GM04504 (cell line): ENCODE measurements around the gene GALNS.

Source experiments
- DNase-seq: peaks from one replicate; pipeline ENCODE4 v3.0.0-alpha.2; 2012; ENCODE audit warnings: low read depth

The GALNS gene

GRCh38 chr16:88875703-88876234 lies 19.0 kb upstream of the GALNS start:
- no peak for DNase-seq

GRCh38 chr16:88874938-88875599 lies 18.3 kb upstream of the GALNS start:
- no peak for DNase-seq

DNA sequence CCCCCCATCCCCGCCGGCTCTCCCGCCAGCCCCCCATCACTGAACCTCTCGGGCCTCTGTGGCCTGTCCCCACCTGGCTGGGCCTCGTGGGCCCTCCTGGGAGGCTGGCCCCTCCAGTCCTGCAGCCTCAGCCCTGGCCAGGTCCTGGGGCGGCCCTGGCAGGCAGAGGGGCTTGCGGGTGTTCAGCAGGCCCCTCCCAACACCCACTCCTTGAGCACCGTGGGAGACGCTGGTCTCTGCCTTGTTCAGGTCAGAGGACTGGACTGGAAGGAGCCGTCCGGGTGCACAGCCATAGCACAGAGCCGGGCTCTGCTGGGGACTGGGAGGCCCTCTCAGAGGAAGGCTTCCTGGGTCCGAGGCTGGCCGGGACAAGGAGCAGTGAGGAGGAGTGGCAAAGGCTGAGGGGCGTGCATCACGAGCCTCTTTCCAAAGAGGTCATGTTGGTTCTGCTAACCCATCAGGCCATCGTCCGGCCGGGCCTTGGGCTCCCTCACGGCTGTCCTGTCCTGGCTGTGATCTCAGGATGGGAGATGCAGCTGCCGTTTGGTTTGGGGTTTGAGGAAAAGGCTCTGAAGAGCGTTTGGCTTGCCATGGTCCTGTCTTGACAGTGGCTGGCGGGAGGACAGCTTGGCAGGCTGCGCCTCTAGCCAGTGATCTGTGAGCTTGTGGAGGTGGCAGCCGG lies 16.0 kb upstream of the GALNS start:
- DNase-seq = no peak

DNA sequence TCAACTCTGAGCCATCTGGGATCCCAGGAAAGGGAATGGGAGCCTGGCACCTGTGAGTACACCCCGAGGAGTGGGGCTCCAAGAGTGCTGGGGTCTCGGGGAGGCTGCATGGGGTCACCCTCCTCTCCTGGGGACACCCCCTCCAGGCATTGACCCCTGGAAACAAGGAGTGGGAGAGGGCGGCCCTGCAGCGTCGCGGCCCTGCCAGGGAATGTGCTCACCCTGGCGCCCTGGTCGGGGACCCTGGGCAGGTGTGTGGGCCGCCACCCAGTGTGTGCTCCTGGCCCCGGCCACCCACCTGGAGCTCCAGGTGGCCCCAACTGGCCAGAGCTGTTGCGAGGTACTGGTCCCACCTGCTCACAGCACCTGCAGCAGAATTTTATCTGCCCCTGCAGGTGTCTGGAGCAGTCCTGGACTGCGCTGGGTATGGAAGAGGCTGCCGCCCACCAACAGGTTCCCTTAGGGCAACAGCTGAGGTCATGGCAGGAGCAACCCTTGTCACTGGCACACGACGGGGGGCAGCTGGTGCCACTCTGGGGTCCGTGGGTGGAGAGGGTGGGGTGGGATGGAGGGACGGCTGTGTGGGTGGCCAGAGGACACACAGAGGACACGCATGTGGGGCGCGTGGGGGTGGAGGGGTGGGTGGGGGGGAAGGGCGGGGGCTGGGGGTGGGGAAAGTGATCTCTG lies 15.1 kb upstream of the GALNS start:
- DNase-seq = no peak

DNA sequence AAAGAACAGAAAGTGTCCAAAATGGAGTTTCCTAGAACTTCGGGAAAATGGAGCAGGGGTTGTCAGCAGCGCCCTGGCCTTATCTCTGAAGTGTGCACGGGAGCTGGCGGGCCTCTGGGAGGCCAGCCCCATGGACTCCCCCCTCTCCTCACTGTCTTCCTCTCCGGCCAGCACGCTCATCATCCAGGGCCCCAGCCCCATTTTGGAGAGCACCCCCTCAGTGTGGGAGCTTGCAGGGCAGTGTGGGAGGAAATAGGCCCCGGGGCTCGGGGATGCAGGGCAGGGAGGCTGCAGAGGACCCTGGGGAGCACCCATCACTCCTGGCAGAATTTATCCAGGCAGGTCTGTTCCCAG lies 14.6 kb upstream of the GALNS start:
- no peak for DNase-seq

DNA sequence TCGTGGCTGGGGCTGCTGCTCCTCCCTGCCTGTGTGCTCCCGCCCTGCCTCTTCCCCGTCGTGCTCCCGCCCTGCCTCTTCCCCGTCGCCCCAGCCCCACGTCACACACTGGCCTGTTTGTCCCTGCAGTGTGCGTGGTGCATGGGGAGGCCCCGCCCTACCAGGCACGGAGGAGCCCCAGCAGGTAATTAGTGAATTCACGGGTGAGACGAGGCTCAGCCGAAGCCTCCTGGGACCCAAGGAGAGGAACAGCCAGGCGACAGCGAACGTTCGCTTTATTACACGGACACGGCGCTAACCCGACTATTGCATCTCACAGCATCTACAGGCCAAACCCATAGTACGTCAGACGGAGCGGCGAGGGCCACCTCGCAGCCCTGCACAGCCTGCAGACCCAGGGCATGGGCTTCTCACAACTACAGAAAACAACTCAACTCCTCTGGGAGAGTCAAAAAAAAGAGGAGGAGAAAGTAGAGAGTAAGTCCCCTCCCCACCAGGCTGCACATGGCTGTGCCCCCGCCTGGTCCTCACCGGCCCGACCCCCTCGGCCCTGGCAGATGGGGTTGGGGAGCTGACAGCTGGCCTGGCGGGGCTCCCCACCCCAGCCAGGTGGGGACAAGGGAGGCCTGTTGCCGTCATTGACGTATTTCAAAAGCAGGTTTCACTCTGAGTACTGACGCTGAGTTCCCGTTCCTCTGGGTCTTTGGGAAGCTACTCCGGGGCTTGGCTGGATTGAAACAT lies 14.0 kb upstream of the GALNS start:
- DNase-seq = no peak

GRCh38 chr16:88869673-88869980 lies 12.9 kb upstream of the GALNS start:
- no peak for DNase-seq

DNA sequence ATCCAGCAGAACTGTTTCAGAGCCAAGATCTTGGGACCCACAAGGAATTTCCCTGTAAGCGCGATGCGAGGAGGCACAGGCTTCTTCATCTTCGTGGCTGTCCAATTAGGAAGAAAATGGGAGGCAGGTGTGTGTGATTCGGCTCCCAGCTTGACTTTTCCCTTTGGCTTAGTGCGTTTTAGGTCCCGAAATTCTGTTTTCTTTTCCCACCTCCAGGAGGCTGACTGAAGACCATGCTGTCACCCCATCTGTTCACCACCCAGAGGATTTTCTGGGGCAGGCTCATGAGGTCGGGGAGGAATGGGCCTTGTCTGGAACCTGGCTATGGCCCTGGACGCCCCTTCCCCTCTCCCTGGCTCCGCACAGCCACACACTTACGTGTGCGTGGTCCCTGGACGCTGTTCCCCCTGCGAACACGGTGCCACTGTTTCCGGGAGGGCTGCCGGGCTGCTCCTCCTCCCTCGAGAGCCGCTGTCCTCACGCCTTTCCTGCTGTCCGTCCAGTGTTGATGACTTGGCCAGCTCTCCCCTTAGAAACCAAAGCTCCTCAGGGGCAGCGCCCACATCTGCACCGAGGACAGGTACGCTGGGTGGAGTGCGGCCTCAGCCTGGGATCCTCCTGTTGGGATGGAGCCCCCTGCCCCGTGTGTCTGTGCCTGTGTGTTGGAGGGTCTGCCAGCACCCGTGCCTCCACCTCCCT lies 12.4 kb upstream of the GALNS start:
- DNase-seq = no peak

GRCh38 chr16:88867581-88868246 lies 11.0 kb upstream of the GALNS start:
- DNase-seq = no peak

GRCh38 chr16:88866151-88866920 lies 9.6 kb upstream of the GALNS start, which contains the start of gene PABPN1L:
Gene PABPN1L, minus strand, starts transcription at chr16:88866660. Its CDS starts 54 bp downstream, at chr16:88866606.
- no peak for DNase-seq

DNA sequence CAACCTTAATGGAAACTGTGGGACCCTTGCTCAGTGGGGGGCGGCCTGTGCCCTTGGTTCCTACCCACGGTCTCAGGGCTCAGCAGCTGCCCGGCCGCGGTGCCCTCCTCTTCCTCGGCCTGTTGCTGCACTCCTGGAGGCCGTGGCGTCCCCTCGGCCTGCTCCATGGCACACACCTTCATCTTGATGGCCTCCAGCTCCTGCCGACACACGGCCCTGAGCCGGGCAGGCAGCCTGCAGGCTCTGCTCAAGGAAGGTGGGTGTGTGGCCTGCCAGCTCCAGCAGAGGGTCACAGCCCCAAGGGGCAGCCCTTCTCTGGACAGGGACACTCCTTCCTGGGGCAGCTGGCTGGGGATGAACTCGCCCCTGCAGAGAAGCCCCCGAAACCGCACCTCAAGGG lies 9.0 kb upstream of the GALNS start:
- DNase-seq = no peak

- DNase-seq = no peak
Observed at GRCh38 chr16:88865310-88865709, 8.6 kb upstream of the GALNS start.

GRCh38 chr16:88864521-88864920 lies 7.8 kb upstream of the GALNS start:
- no peak for DNase-seq

DNA sequence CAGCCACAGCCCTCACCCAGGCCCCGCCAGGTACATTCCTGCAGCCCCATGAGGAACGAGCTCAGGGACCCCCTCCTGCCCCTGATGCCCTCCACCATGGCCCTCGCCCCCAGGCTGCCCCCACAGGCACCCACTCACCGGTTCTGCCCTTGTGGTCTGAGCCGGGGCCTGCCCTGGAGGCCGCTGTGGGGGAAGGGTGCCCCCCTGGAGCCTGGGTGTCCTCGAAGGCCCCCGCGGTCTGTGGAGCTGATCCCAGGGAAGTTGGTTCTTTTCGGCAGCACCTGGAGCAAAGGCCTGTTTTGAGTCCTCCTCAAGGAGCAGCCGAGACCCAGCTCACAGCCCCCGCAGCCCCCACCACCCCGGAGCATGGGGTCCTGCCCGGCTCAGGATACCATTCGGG lies 7.4 kb upstream of the GALNS start:
- DNase-seq = no peak

DNA sequence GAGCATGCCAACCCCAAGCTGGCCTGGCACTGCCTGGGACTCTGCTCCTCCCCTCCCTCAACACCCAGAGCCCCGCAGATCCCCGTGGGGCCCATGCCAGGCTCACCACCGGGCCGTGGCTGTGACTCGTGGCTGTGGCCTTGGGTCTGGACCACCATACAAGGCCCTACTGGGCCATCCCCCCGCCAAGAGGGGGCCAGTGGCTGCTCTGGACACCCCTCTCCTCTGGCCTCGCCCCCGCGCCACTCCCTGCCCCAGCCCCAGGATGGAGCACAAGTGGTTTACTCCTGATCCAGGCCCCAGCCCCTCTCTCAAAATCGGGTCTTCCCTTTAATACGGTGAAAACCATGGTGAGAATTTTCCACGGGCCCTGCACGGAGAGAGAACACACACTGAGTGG lies 6.7 kb upstream of the GALNS start:
- DNase-seq = no peak

GRCh38 chr16:88862968-88863367 lies 6.2 kb upstream of the GALNS start:
- DNase-seq = no peak

DNA sequence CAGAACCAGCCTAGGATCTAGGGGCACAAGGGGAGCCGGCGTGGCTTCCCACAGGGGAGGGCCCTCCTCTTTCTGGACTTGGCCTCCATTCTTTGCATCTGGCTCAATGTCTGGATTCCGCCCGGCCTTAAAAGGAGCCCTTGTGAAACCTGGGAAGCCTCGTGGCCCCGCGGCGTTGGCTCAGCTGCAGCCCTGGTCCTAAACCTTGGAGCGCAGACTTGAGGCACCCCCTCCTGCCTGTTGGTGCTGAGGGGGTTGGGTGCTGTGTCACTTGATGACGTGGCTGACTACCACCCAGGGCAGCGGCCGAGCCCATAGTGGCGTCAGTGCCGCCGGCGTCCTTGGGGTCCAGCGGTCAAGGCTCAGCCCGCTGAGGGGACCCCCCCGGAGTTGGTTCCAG lies 4.6 kb upstream of the GALNS start:
- DNase-seq = no peak

GRCh38 chr16:88859381-88860091 lies 2.8 kb upstream of the GALNS start:
- DNase-seq = no peak

- DNase-seq = peak; percentile 42
Observed at GRCh38 chr16:88857728-88858339, 1.1 kb upstream of the GALNS start.
